Measurements from ENCODE around the gene MYBPHL. TPM values are rescaled to one million over a fixed set of nuclear protein-coding genes. Genes with fewer than 3 reads are reported as not detected.

Gene MYBPHL
- total and polyA plus RNA-seq, 2 experiments from 2014 or later = not detected

DNA sequence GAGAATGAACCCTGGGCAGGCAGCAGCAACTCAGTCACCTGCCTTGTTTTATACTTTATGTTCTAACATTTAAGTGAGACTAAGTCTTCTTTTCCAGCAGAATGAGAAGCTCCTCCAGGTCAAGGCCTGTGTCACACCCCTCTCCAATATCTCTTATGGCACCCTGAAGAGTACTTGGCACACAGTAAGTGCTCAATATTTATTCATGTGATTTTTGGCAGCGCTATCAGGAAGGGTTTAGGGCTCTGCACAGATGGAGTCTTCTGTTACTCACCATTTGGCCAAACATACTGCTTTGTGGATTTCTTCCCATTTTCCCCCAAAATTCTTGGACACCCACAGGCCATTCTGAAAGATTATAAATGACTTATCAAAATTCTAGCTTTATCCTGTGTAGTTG lies 43.8 kb upstream of the MYBPHL start:
- Histone ChIP-seq H3K79me2 (replicated peaks; ENCODE audit: insufficient read depth) (no peaks in the 10 kb centered on the region), H3K36me3 (ENCODE audit: insufficient read depth) (peaks cover 3% of the 10 kb centered on the region; the same call in 1 of the 2 replicates), H3K27me3 (ENCODE audit: insufficient read depth) (no peaks in the 10 kb centered on the region), H4K20me1 (replicated peaks; ENCODE audit: insufficient read depth) (no peaks in the 10 kb centered on the region), H2AFZ (no peak overlapping the region), H3K9me2 (ENCODE audit: insufficient read depth) (no peaks in the 10 kb centered on the region), H3K4me1 (ENCODE audit: insufficient read depth) (no peaks in the 10 kb centered on the region), H3K4me2 (no peak overlapping the region), H3F3A (replicated peaks; ENCODE audit: low read depth) (no peaks in the 10 kb centered on the region), H3K27ac (ENCODE audit: low read depth) (no peak overlapping the region), H3K4me3 (no peak overlapping the region)
- no peak for DNase-seq (ENCODE audit: low spot score)
- H3K27ac Mint-ChIP-seq = no peak overlapping the region
- peaks cover 38% of the 10 kb centered on the region for H3K36me3 Mint-ChIP-seq (ENCODE audit: low read depth)
- TF ChIP-seq ZNF114 (CRISPR knock-in tag; IDR thresholded peaks at IDR 0.05) (no peak), ZNF331 (CRISPR knock-in tag; IDR thresholded peaks at IDR 0.05; ENCODE audit: low read depth) (no peak), CREB1 (CRISPR knock-in tag; IDR thresholded peaks at IDR 0.05; ENCODE audit: low read depth) (no peak), REST (IDR thresholded peaks at IDR 0.05; ENCODE audit: unreplicated experiment) (no peak), STAT1 (IDR thresholded peaks at IDR 0.05; ENCODE audit: unreplicated experiment) (no peak), ETS1 (IDR thresholded peaks at IDR 0.05) (no peak), POLR2AphosphoS5 (IDR thresholded peaks at IDR 0.05; ENCODE audit: low read depth) (no peak), JUNB (IDR thresholded peaks at IDR 0.05; ENCODE audit: unreplicated experiment) (no peak), EZH2 (IDR thresholded peaks at IDR 0.05; ENCODE audit: low read depth, unreplicated experiment) (no peak), NANOG (IDR thresholded peaks at IDR 0.05; ENCODE audit: borderline replicate concordance) (no peak), EZH2phosphoT487 (IDR thresholded peaks at IDR 0.05; ENCODE audit: unreplicated experiment) (no peak)
- TF ChIP-seq, protein P1, sequence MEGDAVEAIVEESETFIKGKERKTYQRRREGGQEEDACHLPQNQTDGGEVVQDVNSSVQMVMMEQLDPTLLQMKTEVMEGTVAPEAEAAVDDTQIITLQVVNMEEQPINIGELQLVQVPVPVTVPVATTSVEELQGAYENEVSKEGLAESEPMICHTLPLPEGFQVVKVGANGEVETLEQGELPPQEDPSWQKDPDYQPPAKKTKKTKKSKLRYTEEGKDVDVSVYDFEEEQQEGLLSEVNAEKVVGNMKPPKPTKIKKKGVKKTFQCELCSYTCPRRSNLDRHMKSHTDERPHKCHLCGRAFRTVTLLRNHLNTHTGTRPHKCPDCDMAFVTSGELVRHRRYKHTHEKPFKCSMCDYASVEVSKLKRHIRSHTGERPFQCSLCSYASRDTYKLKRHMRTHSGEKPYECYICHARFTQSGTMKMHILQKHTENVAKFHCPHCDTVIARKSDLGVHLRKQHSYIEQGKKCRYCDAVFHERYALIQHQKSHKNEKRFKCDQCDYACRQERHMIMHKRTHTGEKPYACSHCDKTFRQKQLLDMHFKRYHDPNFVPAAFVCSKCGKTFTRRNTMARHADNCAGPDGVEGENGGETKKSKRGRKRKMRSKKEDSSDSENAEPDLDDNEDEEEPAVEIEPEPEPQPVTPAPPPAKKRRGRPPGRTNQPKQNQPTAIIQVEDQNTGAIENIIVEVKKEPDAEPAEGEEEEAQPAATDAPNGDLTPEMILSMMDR (conservative IDR thresholded peaks at IDR 0.05; ENCODE audit: low read depth in 2 of 2) = no peak
- TF ChIP-seq, protein P2, sequence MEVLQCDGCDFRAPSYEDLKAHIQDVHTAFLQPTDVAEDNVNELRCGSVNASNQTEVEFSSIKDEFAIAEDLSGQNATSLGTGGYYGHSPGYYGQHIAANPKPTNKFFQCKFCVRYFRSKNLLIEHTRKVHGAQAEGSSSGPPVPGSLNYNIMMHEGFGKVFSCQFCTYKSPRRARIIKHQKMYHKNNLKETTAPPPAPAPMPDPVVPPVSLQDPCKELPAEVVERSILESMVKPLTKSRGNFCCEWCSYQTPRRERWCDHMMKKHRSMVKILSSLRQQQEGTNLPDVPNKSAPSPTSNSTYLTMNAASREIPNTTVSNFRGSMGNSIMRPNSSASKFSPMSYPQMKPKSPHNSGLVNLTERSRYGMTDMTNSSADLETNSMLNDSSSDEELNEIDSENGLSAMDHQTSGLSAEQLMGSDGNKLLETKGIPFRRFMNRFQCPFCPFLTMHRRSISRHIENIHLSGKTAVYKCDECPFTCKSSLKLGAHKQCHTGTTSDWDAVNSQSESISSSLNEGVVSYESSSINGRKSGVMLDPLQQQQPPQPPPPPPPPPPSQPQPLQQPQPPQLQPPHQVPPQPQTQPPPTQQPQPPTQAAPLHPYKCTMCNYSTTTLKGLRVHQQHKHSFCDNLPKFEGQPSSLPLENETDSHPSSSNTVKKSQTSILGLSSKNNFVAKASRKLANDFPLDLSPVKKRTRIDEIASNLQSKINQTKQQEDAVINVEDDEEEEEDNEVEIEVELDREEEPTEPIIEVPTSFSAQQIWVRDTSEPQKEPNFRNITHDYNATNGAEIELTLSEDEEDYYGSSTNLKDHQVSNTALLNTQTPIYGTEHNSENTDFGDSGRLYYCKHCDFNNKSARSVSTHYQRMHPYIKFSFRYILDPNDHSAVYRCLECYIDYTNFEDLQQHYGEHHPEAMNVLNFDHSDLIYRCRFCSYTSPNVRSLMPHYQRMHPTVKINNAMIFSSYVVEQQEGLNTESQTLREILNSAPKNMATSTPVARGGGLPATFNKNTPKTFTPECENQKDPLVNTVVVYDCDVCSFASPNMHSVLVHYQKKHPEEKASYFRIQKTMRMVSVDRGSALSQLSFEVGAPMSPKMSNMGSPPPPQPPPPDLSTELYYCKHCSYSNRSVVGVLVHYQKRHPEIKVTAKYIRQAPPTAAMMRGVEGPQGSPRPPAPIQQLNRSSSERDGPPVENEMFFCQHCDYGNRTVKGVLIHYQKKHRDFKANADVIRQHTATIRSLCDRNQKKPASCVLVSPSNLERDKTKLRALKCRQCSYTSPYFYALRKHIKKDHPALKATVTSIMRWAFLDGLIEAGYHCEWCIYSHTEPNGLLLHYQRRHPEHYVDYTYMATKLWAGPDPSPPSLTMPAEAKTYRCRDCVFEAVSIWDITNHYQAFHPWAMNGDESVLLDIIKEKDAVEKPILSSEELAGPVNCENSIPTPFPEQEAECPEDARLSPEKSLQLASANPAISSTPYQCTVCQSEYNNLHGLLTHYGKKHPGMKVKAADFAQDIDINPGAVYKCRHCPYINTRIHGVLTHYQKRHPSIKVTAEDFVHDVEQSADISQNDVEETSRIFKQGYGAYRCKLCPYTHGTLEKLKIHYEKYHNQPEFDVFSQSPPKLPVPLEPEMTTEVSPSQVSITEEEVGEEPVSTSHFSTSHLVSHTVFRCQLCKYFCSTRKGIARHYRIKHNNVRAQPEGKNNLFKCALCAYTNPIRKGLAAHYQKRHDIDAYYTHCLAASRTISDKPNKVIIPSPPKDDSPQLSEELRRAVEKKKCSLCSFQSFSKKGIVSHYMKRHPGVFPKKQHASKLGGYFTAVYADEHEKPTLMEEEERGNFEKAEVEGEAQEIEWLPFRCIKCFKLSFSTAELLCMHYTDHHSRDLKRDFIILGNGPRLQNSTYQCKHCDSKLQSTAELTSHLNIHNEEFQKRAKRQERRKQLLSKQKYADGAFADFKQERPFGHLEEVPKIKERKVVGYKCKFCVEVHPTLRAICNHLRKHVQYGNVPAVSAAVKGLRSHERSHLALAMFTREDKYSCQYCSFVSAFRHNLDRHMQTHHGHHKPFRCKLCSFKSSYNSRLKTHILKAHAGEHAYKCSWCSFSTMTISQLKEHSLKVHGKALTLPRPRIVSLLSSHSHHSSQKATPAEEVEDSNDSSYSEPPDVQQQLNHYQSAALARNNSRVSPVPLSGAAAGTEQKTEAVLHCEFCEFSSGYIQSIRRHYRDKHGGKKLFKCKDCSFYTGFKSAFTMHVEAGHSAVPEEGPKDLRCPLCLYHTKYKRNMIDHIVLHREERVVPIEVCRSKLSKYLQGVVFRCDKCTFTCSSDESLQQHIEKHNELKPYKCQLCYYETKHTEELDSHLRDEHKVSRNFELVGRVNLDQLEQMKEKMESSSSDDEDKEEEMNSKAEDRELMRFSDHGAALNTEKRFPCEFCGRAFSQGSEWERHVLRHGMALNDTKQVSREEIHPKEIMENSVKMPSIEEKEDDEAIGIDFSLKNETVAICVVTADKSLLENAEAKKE (CRISPR knock-in tag; IDR thresholded peaks at IDR 0.05) = no peak
- peaks cover 4% of the 10 kb centered on the region for H3K27me3 Mint-ChIP-seq (ENCODE audit: insufficient read depth, low read depth, poor library complexity)
- H3K4me3 Mint-ChIP-seq = no peak overlapping the region
- peaks cover 5% of the 10 kb centered on the region; the same call in 2 of the 3 replicates for H3K4me1 Mint-ChIP-seq
- no peak for ATAC-seq
- H3K9me3 Mint-ChIP-seq = no peaks in the 10 kb centered on the region

All from GM23338 (cell line).